Fibroblast of pulmonary artery (primary cell): ENCODE data around the gene LNP1.

Experiments
- DNase-seq: peaks from one replicate; pipeline ENCODE4 v3.0.0-alpha.2; 2010; ENCODE audit warnings: low read depth
- H3K4me3 ChIP-seq: replicated peaks from 2 replicates; pipeline ENCODE4 v1.5.1; 2011; ENCODE audit warnings: low read depth, mild to moderate bottlenecking, control low read depth, low read length, moderate library complexity
- CTCF ChIP-seq: IDR thresholded peaks from 2 replicates; pipeline ENCODE4 v1.5.1; 2011; ENCODE audit warnings: mild to moderate bottlenecking, control low read depth, low read length, inconsistent platforms; ENCODE audit errors: missing control alignments

LNP1 gene

GRCh38 chr3:100376301-100376700 is 25.0 kb upstream of the LNP1 start:
- H3K4me3 ChIP-seq: no peak overlapping the region
- TF ChIP-seq CTCF: no peak
- DNase-seq: no peak

GRCh38 chr3:100384733-100385525 is 16.4 kb upstream of the LNP1 start:
- H3K4me3 ChIP-seq: no peak overlapping the region
- no peak for DNase-seq

GRCh38 chr3:100386437-100387074 is 14.8 kb upstream of the LNP1 start:
- no peak for TF ChIP-seq CTCF
- DNase-seq: no peak
- H3K4me3 ChIP-seq: no peak overlapping the region

More at GRCh38 chr3:100384733-100385525, 16.4 kb upstream of the LNP1 start:
- no peak for TF ChIP-seq CTCF

- TF ChIP-seq CTCF: no peak
Measured at GRCh38 chr3:100389025-100389424, 12.3 kb upstream of the LNP1 start.

GRCh38 chr3:100395679-100396431 is 5.5 kb upstream of the LNP1 start:
- TF ChIP-seq CTCF: no peak
- DNase-seq: no peak
- no peak overlapping the region for H3K4me3 ChIP-seq

More at GRCh38 chr3:100389025-100389424, 12.3 kb upstream of the LNP1 start:
- no peak for DNase-seq
- no peak overlapping the region for H3K4me3 ChIP-seq

- TF ChIP-seq CTCF: no peak
- DNase-seq: no peak
Measured at GRCh38 chr3:100396967-100397366, 4.4 kb upstream of the LNP1 start.

More at GRCh38 chr3:100396967-100397366, 4.4 kb upstream of the LNP1 start:
- H3K4me3 ChIP-seq: no peak overlapping the region
